HCT116 (cell line): ENCODE results near the gene IBA57. TPM values are rescaled to one million over a fixed set of nuclear protein-coding genes. Genes with fewer than 3 reads are reported as not detected.

Source experiments
- ATAC-seq: fragments of 200-7000 bp; cut with Tn5 transposase; 2 replicates; pipeline ENCODE4 v1.9.1; 2020; ENCODE audit warnings: mild to moderate bottlenecking, moderate library complexity
- BruUV-seq: library from RNA; stranded (reverse); fragments of 400-500 nt; replicated peaks from 2 replicates; lab custom pipeline; 2021; lab: Mats Ljungman, UMichigan
- CTCF ChIA-PET: fragments of 300-600 bp; sonication (Branson Sonifier 250); formaldehyde crosslinking; loops from one replicate; lab custom pipeline; 2021; ENCODE audit warnings: antibody characterized with exemption; lab: Charles Lee
- POLR2A ChIA-PET: fragments of 300-600, 350-600 bp; sonication (Branson Sonifier 250); formaldehyde crosslinking; loops from one replicate; lab custom pipeline; 2021; ENCODE audit warnings: antibody characterized with exemption; lab: Charles Lee
- RAD21 ChIA-PET, 2 experiments: fragments of 300-600 bp; sonication (Branson Sonifier 250); formaldehyde crosslinking; loops; one replicate each; lab custom pipeline; 2023; ENCODE audit warnings: low total read pairs in 2 of 2; ENCODE audit not compliant: uncharacterized antibody in 2 of 2, unreplicated experiment in 2 of 2, low non-redundant PET in 1 of 2; lab: Charles Lee
- DNase-seq: peaks from one replicate; pipeline ENCODE4 v3.0.0-alpha.2; 2010; ENCODE audit warnings: low read depth, low spot score
- H2AFZ ChIP-seq: fragments of 200-600 bp; shearing (Covaris generic), sonication (generic); 2 replicates; pipeline ENCODE4 v1.6.1; 2017; ENCODE audit warnings: low read depth, mixed run types, mixed read lengths, antibody characterized with exemption, low read length; ENCODE audit not compliant: poor library complexity, severe bottlenecking
- H3K27ac ChIP-seq: 2 replicates; pipeline ENCODE4 v1.5.1; 2012; ENCODE audit warnings: low read depth, low read length
- H3K27me3 ChIP-seq: fragments of 200-600 bp; sonication (generic); 2 replicates; pipeline ENCODE4 v1.6.1; 2016; ENCODE audit warnings: mixed run types, low read length, mixed read lengths; ENCODE audit not compliant: insufficient read depth
- H3K36me3 ChIP-seq, 2 experiments: fragments of 200-500 bp in 1 of 2; fragments of 200-600 bp in 1 of 2; sonication (Bioruptor generic) in 1 of 2; sonication (generic) in 1 of 2; 2 replicates each; pipeline versions ENCODE4 v1.5.1 to v1.6.1; 2014 to 2016; ENCODE audit warnings: low read length in 2 of 2, inconsistent platforms in 1 of 2, mixed read lengths in 1 of 2, mixed run types in 1 of 2; ENCODE audit not compliant: insufficient read depth in 2 of 2, control insufficient read depth in 1 of 2
- H3K4me1 ChIP-seq, 2 experiments: fragments of 200-600 bp in 1 of 2; sonication (generic) in 1 of 2; 2 replicates each; pipeline versions ENCODE4 v1.5.1 to v1.6.1; 2012 to 2017; ENCODE audit warnings: low read length in 2 of 2, inconsistent platforms in 1 of 2, mild to moderate bottlenecking in 1 of 2, mixed read lengths in 1 of 2, mixed run types in 1 of 2, moderate library complexity in 1 of 2; ENCODE audit not compliant: insufficient read depth in 2 of 2, control insufficient read depth in 1 of 2
- H3K4me2 ChIP-seq: fragments of 200-600 bp; sonication (generic); 2 replicates; pipeline ENCODE4 v1.6.1; 2017; ENCODE audit warnings: mixed run types, low read length, mixed read lengths
- H3K4me3 ChIP-seq, 2 experiments: fragments of 200-600 bp in 1 of 2; sonication (generic) in 1 of 2; replicated peaks in 1 of 2; 2 replicates each; pipeline ENCODE4 v1.5.1; 2011 to 2016; ENCODE audit warnings: low read length in 2 of 2, control low read depth in 1 of 2, low read depth in 1 of 2, mild to moderate bottlenecking in 1 of 2, mixed read lengths in 1 of 2, mixed run types in 1 of 2
- H3K79me2 ChIP-seq: fragments of 200-600 bp; sonication (generic); 2 replicates; pipeline ENCODE4 v1.6.1; 2017; ENCODE audit warnings: mild to moderate bottlenecking, mixed run types, low read length, moderate library complexity, mixed read lengths; ENCODE audit not compliant: insufficient read depth
- H3K9ac ChIP-seq: fragments of 200-600 bp; sonication (generic); 2 replicates; pipeline ENCODE4 v1.6.1; 2016; ENCODE audit warnings: low read length, mixed read lengths
- H3K9me2 ChIP-seq: fragments of 200-600 bp; sonication (generic), shearing (Covaris generic); 2 replicates; pipeline ENCODE4 v1.6.1; 2017; ENCODE audit warnings: mixed run types, mild to moderate bottlenecking, moderate library complexity; ENCODE audit not compliant: insufficient read depth
- H3K9me3 ChIP-seq, 2 experiments: fragments of 200-500 bp in 1 of 2; fragments of 200-600 bp in 1 of 2; sonication (Bioruptor generic) in 1 of 2; sonication (generic) in 1 of 2; 2 replicates each; pipeline ENCODE4 v1.6.1; 2014 to 2017; ENCODE audit warnings: low read length in 2 of 2, mixed read lengths in 2 of 2, inconsistent platforms in 1 of 2, low read depth in 1 of 2, mild to moderate bottlenecking in 1 of 2, mixed run types in 1 of 2, moderate library complexity in 1 of 2; ENCODE audit not compliant: control insufficient read depth in 1 of 2, insufficient read depth in 1 of 2
- H4K20me1 ChIP-seq: fragments of 200-600 bp; sonication (generic), shearing (Covaris generic); 2 replicates; pipeline ENCODE4 v1.6.1; 2017; ENCODE audit warnings: mixed run types, mild to moderate bottlenecking, moderate library complexity; ENCODE audit not compliant: insufficient read depth
- CBX3 ChIP-seq: IDR thresholded peaks from 2 replicates; pipeline ENCODE4 v1.6.1; 2012; ENCODE audit warnings: low read depth
- EZH2phosphoT487 ChIP-seq: fragments of 200-600 bp; IDR thresholded peaks from 2 replicates; pipeline ENCODE4 v1.6.1; 2018; ENCODE audit warnings: antibody characterized with exemption, borderline replicate concordance
- FOSL1 ChIP-seq: IDR thresholded peaks from 2 replicates; pipeline ENCODE4 v1.6.1; 2012; ENCODE audit warnings: low read depth
- JUND ChIP-seq: IDR thresholded peaks from 2 replicates; pipeline ENCODE4 v1.6.1; 2012
- POLR2A ChIP-seq: IDR thresholded peaks from 2 replicates; pipeline ENCODE4 v1.7.0; 2011; ENCODE audit warnings: borderline replicate concordance; ENCODE audit not compliant: insufficient read depth, insufficient read length; ENCODE audit errors: extremely low read depth
- SRF ChIP-seq: IDR thresholded peaks from 2 replicates; pipeline ENCODE4 v1.6.1; 2012; ENCODE audit warnings: low read depth
- intact Hi-C: fragments of 100-400 bp; cut with micrococcal nuclease; formaldehyde crosslinking; loops from 2 replicates; pipeline ENCODE4 v1.10.0; 2022
- total RNA-seq: library from RNA; stranded (reverse); gene quantifications from one replicate; pipeline ENCODE4 v1.2.1, GENCODE V29; 2021; ENCODE audit not compliant: unreplicated experiment
- TF ChIP-seq, protein P1 (sequence below): IDR thresholded peaks from 2 replicates; pipeline ENCODE4 v1.6.1; 2012; ENCODE audit warnings: low read depth
- TF ChIP-seq, protein P2 (sequence below): IDR thresholded peaks from 2 replicates; pipeline ENCODE4 v1.6.1; 2012

Gene IBA57
- total RNA-seq, 1 experiment from 2014 or later: 11.6 TPM

DNA sequence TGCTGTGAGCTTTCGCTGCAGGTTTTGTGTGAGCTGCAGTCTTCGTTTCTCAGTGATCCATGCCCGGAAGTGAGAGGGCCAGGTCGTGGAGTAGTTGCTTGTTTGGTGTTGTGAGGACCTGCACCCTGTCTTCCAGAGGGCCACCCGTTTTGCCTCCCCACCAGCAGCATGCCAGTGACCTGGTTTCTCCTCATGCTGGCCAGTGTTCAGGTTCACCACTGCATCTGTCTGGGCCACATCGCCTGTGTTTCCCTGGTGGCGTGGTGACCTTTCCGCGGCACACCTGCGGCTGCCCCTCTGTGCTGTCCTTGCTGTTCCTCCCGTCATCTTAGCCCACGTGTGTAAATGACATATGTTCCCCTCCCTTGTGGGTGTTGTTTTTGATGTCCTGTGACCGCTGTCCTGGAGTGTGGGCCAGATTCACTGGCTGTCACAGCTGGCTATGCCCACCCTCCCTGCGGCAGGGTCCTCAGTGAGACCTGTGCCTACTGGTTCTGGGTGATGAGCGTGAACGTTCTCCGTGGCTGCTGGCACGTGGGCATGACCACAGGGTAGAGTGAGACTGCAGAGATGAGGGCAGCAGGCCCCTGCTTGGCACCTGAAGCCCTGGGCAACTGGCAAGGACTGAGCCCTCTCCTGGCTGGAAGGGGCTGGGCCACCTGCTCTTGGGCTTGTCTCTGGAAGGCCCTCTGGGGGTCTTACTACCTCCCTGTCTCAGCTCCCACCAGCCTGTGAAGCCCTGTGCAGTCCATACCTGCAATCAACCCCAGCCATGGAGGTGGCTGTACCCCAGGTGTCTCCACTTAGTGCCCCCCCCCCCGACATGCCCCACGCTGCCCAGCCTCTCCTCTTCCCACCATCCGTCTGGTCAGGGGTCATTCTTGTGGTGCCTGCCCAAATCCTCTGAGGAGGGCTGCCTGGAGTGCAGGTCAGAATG lies 7.3 kb downstream of the IBA57 start:
- Histone ChIP-seq H3K27ac (no peak overlapping the region; the same call in 1 of the 2 replicates), H3K4me1 (peaks cover 5 to 16% of the 10 kb centered on the region in 2 experiments), H3K9me3 (no peaks in the 10 kb centered on the region), H3K4me3 (no peak overlapping the region), H2AFZ (no peak overlapping the region), H3K4me2 (no peak overlapping the region), H3K36me3 (no peaks in the 10 kb centered on the region), H3K9ac (peak overlapping the region; percentile 40; the same call in 1 of the 2 replicates), H3K27me3 (no peaks in the 10 kb centered on the region), H3K9me2 (no peaks in the 10 kb centered on the region), H3K79me2 (peaks cover 15% of the 10 kb centered on the region; the same call in 1 of the 2 replicates), H4K20me1 (no peaks in the 10 kb centered on the region)
- no TSS peak for BruUV-seq
- RAD21 ChIA-PET: interaction anchor here in 1 of 2 experiments (1.5 kb wide), 1 partner anchor 8 kb away, joined by 4 read pairs; the partner anchor contains the start of gene IBA57
- CTCF ChIA-PET: interaction anchor here (0.6 to 1.7 kb wide), 2 partner anchors 8 to 42 kb away, joined by 3 to 10 read pairs; no protein-coding TSS in a partner anchor
- TF ChIP-seq SRF: no peak
- no peak for TF ChIP-seq JUND
- no peak for TF ChIP-seq FOSL1
- no peak for TF ChIP-seq EZH2phosphoT487
- no peak for TF ChIP-seq CBX3
- TF ChIP-seq POLR2A: no peak
- TF ChIP-seq, protein P1, sequence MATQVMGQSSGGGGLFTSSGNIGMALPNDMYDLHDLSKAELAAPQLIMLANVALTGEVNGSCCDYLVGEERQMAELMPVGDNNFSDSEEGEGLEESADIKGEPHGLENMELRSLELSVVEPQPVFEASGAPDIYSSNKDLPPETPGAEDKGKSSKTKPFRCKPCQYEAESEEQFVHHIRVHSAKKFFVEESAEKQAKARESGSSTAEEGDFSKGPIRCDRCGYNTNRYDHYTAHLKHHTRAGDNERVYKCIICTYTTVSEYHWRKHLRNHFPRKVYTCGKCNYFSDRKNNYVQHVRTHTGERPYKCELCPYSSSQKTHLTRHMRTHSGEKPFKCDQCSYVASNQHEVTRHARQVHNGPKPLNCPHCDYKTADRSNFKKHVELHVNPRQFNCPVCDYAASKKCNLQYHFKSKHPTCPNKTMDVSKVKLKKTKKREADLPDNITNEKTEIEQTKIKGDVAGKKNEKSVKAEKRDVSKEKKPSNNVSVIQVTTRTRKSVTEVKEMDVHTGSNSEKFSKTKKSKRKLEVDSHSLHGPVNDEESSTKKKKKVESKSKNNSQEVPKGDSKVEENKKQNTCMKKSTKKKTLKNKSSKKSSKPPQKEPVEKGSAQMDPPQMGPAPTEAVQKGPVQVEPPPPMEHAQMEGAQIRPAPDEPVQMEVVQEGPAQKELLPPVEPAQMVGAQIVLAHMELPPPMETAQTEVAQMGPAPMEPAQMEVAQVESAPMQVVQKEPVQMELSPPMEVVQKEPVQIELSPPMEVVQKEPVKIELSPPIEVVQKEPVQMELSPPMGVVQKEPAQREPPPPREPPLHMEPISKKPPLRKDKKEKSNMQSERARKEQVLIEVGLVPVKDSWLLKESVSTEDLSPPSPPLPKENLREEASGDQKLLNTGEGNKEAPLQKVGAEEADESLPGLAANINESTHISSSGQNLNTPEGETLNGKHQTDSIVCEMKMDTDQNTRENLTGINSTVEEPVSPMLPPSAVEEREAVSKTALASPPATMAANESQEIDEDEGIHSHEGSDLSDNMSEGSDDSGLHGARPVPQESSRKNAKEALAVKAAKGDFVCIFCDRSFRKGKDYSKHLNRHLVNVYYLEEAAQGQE: no peak
- TF ChIP-seq, protein P2, sequence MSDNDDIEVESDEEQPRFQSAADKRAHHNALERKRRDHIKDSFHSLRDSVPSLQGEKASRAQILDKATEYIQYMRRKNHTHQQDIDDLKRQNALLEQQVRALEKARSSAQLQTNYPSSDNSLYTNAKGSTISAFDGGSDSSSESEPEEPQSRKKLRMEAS: no peak
- intact Hi-C loops: no loop called here
- POLR2A ChIA-PET: interaction anchor here (0.6 to 1.7 kb wide), 2 partner anchors 8 to 174 kb away, joined by 3 to 12 read pairs; partner anchors contain the start of gene IBA57
- ATAC-seq (no peak), DNase-seq (no peak)
